Lower leg skin (tissue), 3 donors: Measurements from ENCODE around the gene SUSD2.

Experiments used
- POLR2A ChIP-seq, 2 donors: fragments of 450-650 bp; IDR thresholded peaks; one replicate each; pipeline ENCODE4 v1.6.1; 2016 to 2017; ENCODE audit warnings: antibody characterized with exemption in 2 of 2, mild to moderate bottlenecking in 1 of 2, moderate library complexity in 1 of 2
- TF ChIP-seq, protein P1 (sequence below), 3 donors: fragments of 450-650 bp; IDR thresholded peaks; one replicate each; pipeline ENCODE4 v1.5.1; 2016; ENCODE audit warnings: antibody characterized with exemption in 3 of 3, mild to moderate bottlenecking in 3 of 3, moderate library complexity in 2 of 3

DNA sequence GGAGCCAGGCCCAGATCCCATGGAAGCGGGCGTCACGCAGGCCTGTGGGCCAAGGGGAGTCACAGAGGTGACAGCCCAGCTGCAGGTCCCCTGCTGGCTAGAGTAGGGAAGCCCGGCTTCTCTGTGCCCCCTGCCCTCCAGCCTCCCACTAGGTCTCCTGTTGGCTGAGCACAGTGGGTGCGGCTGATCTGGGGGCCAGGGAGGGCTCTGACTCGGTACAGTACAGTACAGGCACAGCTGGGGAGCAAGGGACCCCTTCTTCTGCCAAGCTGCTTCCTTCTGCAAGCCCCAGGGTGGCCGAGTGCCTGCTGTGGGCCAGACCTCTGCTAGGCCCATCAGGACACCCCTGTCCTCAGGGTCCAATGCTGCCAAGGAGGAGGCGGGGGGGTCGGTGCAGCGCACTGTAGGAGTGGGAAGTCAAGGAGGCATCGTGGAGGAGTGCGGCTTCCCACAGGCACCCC is 10.1 kb downstream of the SUSD2 start:
- no peak for TF ChIP-seq POLR2A (IDR thresholded peaks at IDR 0.05)
- TF ChIP-seq, protein P1, sequence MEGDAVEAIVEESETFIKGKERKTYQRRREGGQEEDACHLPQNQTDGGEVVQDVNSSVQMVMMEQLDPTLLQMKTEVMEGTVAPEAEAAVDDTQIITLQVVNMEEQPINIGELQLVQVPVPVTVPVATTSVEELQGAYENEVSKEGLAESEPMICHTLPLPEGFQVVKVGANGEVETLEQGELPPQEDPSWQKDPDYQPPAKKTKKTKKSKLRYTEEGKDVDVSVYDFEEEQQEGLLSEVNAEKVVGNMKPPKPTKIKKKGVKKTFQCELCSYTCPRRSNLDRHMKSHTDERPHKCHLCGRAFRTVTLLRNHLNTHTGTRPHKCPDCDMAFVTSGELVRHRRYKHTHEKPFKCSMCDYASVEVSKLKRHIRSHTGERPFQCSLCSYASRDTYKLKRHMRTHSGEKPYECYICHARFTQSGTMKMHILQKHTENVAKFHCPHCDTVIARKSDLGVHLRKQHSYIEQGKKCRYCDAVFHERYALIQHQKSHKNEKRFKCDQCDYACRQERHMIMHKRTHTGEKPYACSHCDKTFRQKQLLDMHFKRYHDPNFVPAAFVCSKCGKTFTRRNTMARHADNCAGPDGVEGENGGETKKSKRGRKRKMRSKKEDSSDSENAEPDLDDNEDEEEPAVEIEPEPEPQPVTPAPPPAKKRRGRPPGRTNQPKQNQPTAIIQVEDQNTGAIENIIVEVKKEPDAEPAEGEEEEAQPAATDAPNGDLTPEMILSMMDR (IDR thresholded peaks at IDR 0.05): no peak
